Effector CD4-positive, alpha-beta T cell (primary cell): ENCODE data around the gene TENT4B.

ENCODE experiments used
- DNase-seq: peaks from one replicate; pipeline ENCODE4 v3.0.0-alpha.2; 2020

TENT4B gene

DNA sequence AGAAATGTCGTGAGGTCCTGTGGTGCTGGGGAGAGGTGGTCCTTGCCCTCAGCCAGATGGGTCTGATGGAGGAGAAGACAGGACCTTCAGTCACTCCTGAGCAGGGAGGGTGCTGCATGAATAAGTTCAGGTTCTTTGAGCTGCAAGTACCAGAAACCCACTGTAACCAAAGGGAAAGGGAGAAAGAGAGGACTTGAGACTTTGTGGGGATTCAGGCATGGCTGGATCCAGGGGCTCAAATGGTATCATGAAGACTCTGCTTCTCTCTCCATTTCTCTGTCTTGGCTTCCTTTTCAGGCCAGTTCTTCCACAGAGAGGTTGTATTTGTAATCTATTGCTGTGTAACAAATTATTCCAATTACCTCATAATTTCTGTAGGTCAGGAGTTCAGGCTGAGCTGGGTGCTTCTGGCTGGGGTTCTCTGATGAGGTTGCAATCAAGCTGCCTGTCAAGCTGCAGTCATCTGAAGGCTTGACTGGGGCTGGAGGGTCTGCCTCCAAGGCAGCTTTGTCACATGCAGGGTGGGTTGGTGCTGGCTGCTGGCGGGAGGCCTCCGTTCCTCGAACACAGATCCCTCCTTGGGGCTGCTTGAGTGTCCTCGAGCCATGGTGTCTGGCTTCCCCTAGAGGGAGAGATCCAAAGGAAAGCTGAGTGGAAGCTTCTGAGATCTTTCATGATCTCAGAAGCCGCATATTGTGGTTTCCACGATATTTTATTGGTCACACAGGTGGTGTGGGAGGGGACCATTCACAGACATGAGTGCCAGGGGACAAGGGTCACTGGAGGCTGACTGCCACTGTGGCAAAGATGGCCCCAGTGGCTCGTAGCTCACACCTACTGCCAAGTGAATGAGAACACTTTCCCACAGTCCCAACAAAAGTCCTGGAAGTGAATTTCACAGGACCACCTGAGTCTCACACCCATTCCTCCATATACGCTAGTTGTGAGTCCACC lies 107.4 kb downstream of the TENT4B start:
- DNase-seq: no peak

DNA sequence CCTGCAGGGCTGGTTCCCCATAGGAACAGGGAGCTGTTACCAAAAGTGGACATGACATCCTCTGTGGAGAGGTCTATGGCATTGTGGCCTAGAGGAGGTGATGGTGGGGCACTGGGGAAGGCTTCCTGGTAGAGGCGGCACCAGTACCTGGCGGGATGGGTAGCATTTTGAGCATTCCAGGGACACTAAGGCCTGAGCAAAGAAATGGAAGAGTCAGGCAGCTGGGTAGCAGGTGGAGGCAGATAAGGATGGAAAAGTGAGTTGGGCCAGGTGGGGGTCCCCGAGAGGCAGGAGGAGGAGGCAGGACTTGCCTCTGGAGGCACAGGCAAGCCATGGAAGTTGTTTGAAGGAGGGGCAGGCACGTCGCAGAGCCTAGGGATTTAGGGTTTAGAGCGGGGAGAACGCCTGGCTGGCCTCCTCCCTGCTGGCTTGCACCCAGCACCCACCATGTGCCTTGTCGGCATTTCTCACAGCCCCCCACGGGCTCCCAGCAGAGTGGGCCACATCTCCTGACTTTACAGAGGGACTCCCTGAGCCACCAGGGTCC lies 108.1 kb downstream of the TENT4B start:
- DNase-seq: no peak

DNA sequence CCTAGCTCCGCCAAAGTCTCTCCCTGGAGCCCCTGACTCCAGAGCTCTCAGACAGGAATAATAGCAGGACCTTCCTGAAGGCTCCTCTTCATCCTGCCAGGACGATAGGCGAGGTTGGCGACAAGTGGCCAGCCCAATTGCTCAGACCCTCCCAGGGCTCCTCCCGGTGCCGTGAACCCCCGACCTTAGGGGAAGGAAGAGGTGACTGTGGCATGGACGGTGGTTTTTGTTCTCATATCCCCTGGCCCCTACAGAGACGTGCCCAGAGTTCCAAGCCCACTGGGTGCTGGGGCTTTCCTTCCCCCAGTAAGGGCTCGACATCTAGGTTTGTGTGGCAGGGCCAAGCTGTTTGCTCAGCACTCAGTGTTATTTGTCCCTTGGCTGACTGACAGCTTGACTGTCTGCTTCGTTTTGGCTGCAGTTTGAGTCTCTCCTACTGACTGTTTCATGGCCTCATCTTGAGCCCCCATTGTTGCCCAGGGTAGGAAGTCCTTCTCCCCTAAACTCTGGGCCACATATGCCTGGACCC lies 108.7 kb downstream of the TENT4B start:
- no peak for DNase-seq

DNA sequence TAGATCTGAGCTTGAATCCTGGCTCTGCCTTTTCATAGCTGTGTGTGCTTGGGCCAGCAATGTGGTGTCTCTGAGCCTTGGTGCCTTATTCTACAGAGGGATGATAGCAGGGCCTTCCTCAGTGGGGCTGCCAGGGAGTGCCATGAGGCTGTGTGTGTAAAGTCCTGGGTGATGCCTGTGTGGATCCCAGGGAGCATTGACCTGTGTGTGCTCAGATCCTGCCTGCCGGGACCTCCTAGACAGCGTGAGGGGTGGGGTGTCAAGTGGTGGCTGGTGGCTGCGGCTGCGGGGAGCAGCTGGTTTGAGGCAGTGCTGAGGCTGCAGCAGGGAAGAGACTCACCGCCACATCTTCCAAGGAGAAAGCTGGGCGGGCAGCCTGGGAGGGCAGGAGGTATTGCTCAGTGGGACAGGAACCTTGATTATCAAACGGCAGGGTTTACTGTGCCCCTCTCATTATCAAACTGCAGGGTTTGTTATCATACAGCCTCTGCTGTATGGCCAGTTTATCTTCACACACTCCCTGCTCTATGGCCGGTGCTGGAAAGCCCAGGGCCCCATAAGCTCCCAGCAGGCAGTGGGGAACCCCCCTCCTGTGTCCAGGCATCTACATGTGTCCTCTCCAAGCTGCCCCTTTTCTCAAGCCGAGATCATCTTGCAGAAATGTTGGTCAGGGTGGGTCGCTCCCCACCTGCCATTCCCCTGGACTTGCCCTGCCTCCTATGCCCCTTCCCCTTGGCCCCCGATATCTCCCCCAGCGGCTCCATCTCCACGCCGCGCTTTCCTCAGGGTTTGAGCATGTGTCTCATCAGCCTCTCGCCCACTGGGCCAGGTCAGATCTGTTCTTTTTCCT lies 110.2 kb downstream of the TENT4B start:
- no peak for DNase-seq

DNA sequence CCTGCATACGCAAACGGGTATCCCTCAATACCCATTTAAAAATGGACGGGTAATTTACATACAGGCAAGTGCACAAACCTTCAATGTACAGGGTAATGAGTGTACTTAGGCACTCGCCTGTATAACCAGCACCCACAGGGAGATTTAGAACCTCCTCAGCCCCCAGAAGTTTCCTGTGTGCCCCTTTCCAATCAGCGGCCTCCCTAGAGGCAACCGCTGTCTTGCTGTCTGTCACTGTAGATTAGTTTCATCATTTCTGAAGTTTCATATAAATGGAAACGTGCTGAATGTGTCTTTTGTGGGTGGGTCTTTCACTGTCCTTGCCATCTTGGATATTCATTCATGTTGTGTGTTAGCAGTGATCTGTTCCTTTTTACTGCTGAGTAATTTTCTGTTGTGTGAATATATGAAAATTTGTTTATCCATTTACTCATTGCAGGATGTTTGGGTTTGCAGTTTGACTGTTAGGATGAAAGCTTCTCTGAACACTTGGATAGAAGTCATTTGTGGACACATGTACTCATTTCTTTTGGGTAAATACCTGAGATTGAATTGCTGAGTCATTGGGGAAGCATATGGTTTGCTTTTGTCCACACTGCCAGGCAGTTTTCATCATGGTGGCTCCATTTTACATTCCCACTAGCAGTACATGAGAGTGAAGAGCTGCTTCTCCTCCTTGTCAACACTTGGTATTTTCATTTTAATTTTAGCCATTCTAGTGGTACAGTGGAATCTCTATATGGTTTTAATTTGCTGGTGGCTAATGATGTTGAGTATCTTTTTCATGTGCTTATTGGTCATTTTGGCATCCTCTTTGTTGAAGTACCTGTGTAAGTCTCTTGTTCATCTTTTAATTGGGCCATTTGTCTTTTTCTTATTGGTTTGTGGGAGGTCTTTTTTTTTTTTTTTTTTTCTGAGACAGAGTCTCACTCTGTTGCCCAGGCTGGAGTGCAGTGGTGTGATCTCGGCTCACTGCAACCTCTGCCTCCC lies 111.1 kb downstream of the TENT4B start:
- DNase-seq: no peak

DNA sequence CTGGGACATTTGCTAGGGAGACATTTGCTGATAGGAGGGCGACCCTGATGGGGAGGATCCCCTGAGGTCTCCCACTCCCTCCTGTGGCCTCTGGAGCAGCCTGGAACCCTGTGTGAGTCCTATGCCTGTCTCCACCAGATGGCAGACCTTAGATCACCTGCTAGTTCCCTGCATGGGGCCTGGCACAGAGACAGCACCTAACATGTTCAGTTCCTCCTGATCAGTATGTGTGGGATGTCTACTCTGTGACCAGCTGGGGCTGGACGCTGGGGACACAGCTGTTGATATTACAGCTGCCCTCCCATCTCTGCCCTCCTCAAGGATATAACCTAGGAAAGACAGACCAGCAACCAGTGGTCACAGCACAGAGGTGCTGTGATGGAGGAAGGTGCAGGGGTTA lies 112.2 kb downstream of the TENT4B start:
- DNase-seq: peak; percentile 41

DNA sequence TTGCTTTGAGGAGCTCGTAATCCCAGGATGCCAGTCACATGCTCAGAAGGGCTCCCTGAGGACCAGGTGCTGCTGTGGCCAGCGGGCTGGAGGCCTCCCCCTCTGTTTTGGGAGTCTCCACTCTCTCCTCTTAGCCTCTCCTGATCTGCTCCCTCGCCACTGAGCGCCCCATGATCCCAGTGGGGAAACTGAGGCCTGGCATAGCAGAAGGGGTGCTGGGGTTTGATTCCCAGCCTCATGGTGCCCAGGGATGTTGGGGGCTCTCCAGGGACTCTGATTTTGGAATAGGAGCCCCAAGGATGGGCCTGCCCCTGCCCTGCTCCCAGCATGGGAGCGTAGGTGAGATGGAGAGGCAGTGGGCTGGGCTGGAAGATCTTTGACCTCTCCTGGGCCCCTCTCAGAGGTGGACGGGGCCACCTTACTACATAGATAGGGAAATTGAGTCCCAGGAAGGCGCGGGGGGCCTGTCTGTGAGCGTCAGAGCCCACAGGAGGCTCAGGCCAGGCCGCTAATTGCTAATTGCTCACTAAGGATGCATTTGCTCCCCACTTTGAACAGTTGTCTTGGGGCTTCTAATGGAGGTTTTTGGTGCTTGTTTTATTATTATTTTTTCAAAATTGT lies 112.7 kb downstream of the TENT4B start:
- no peak for DNase-seq

DNA sequence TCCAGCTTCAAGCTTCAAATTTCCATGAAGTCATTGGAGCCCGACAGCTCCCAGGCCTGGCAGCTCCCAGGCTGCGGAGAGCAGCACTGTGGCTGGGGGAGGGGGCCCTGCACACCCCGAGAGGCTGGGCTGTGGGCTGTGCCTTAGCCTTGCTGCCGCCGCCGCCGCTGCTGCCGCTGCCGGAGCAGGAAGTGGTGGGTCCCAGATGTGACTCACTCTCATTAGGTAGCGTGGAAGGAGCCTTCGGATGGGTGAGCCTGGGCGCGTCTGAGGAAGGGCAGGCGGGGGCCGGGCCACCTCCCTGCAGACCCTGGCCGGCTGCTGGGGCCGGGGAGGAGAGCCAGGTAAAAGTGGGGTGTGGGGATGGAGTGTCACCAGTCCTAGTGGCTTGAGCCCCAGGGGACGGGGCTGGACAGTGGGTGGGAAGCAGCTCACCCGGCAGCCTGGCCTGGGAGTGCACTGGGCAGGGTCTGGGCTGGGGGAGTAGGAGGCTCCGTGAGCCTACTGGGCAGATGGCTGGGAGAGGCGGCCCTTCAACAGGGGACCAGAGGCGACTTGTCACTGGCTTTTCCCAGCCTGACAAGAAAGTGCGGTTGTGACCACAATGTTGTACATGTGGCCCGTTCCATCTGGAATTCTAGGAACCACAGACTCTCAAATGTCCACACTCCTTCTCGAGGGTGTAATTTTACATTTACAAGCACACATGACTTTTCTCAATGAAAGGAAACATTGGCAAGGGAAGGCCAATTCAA lies 113.4 kb downstream of the TENT4B start, which contains the start of gene ADCY7:
ADCY7 (plus strand) TSS at position 215 of the 755 bp plus-strand sequence. CDS start 21,629 bp downstream, outside the sequence.
- peak; percentile 80 for DNase-seq

DNA sequence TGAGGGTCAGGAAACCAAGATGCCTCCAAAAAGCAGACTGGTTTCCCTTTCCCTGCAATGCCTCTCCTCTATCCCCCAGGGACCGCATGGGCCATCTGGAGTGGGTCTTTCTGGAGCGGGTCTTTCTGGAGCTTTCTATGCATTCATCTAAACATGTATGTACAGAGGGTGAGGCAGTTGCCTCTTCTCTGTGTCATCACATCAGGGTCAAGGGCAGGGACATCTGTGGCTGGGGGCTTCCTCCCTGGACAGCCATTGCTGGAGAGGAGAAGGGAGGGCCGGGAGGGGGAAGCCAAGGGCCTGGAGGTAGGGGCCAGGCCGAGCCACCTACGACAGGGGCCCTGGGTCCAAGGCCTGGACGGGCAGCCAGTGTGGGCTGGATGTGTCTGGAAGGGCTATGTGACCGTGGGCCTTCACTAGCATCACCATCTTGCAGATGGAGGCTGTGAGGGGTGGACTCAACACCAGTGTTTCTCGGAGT lies 114.1 kb downstream of the TENT4B start:
- no peak for DNase-seq

DNA sequence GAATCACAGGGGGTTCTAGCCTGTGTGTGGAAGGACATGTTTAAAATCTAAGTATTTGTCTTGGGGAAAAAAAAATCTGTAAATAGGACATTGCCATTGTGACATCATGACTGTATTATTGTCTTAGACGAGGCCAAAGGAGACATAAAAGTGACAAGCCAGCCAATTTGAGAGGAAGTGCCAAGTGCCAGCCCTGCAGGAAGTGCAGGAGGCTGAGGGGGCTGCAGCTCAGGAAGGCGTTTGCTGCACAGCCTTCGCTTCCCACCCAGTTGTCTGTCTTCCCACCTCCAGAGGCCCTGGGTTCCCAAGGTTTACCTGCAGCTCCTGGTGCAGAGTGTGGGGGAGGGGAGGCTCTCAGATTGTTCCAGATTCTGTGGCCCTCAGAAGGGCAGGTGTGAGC lies 114.5 kb downstream of the TENT4B start:
- DNase-seq: no peak

DNA sequence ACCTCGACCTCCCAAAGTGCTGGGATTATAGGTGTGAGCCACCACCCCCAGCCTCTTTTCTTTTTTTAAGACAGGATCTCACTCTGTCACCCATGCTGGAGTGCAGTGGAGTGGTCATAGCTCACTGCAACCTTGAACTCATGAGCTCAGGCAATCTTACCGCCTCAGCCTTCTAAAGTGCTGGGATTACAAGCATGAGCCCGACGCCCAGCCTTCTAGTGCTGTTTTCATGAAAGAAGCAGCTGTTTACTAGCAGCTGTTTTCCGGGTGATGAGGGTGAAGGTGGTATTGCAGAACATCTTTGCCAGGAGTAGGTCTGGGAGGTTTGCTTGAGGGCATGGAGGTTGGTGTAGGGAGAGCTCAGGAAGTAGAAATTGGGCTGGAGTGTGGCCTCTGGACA lies 115.2 kb downstream of the TENT4B start:
- no peak for DNase-seq

DNA sequence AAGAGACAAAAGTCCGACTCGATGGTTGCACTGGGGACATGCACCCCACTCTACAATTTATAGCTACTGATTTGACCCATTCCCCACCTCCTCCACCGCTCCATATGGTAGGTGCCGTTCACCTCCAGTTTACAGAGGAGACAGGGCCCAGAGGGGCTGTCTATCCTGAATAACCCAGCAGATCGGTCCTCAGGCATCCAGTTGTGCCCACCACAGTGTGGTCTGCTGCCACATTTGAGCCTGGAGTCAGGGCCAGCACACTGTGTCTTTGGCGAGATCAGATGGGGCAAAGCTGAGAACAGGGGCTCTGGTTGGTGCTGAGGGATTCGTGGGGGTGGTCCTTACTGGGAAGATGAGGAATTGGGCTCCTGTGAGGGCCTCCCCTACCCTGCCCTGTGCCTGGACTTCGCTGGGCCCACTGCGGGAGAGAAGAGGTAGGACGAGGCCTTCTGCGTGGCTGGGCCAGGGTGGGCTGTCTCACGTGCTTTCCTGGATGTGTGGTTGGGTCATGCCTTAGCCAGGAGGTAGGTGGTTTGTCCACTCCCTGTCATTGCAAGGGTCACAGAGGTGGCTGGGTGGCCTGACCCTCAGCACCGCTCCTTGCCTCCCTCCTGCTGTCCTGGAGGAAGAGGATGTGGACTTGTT lies 116.1 kb downstream of the TENT4B start:
- DNase-seq: no peak

DNA sequence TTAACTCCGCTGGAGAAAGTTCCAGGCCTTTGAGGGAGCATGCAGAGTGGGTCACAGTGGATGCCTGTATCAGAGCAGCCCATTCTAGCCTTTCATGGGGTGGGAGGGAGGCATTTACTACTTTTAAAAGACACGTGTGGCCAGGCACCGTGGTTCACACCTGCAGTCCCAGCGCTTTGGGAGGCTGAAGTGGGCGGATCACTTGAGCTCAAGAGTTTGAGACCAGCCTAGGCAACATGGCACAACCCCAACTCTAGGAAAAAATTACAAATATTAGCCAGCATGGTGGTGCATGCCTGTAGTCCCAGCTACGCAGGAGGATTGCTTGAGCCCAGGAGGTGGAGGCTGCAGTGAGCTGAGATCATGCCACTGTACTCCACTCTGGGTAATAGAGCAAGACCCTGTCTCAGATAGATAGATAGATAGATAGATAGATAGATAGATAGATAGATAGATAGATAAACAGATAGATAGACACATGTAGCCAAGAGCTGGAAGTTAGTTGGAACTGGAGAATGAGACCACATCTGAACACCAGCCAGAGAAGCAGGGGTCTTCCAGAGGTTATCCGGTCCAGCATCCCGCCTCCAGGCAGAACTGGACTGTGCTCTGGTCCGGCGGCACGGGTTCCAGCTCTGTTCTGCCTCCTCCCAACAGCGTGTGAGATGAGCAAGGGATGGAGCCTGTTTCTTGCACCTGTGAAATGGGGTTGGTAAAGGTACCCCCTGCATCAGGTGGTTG lies 116.8 kb downstream of the TENT4B start:
- DNase-seq: no peak

DNA sequence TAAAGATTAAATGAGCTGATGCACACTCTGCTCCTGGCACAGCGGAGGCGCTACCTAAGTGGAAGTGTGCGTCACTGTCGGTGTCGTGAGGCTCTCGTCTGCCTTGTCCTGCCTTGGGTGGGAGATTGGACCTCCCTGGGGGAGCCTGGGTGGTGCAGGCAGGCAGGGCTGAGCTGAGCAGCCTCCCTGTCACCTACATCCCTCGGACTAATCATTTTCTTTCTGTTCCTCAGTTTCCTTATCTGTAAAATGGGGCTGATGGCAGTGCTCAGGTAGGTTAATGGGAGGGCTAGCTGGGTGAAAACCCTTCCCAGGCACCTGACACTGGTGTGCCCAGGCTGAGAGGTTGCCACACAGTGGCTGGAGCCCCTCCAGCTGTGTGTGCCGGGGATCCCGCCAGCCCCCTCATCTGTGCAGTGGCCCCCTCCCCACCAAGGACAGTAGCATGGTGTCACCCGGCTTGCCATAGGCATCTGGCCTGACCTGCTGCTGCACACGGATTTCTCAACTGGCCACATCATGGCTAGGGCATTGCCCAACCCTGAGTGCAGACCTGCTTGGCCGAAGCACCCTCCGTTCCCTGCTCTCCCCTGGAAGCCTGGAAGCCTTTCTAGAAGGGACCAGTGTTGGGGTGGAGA lies 117.5 kb downstream of the TENT4B start:
- no peak for DNase-seq

DNA sequence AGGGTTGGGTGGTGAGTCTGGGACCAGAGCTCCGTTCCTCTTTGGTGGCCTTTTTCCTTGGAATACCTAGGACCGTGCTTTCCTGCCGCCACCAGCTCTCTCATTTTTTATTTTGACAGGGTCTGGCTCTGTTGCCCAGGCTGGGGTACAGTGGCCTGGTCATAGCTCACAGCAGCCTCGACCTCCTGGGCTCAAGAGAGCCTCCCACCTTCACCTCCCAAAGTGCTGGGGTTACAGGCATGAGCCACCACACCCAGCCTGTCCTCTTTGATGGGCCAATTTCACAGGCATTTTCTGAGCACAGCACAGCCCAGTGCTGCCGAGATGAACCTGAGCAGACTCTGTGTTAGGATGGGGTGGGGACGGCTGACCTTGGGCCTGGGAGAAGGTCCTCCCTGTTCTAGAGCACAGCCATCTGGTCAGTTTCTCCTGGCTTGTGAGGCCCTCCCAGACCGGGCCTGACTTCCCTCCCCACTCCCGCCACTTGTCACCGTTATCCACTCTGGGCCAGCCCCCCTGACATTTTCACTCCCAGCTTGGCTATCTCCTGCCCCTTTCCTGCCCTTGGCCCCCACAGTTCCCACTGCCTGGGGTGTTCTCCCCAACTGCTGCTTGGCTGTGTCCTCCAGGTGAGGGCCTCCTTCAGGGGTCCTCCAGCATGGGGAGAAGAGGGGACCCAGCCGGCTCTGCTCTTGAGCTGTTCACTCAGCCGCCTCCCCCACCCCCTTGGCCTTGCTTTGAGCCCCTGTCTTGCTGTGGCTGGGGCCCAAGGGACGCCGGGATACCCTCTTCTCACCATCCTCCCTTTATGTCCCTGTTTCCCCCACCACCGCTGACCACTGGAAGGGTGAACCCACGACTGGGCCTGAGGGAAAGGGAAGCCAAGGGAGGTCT lies 118.3 kb downstream of the TENT4B start:
- no peak for DNase-seq

DNA sequence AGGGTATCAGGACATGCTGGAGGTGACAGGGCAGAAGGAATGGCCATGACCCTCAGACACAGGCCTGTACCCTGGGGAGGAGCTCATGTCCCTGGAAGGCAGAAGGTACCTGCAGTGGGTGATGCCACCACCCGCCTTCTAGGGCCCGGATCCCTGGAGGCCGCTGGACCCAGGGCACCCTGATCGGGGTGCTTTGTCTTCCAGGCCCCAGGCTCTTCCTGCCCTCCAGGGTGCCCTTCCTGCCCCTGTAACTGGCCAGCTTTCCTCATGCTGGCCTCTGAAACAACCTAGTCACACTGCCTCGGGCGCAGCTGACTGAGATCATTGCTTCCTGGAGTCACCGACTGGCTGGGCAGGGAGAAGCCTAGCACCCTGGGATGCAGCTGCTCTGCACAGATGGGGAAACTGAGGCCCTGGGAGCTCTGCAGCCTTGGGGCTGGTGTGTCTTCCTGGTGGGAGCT lies 119.0 kb downstream of the TENT4B start:
- no peak for DNase-seq

DNA sequence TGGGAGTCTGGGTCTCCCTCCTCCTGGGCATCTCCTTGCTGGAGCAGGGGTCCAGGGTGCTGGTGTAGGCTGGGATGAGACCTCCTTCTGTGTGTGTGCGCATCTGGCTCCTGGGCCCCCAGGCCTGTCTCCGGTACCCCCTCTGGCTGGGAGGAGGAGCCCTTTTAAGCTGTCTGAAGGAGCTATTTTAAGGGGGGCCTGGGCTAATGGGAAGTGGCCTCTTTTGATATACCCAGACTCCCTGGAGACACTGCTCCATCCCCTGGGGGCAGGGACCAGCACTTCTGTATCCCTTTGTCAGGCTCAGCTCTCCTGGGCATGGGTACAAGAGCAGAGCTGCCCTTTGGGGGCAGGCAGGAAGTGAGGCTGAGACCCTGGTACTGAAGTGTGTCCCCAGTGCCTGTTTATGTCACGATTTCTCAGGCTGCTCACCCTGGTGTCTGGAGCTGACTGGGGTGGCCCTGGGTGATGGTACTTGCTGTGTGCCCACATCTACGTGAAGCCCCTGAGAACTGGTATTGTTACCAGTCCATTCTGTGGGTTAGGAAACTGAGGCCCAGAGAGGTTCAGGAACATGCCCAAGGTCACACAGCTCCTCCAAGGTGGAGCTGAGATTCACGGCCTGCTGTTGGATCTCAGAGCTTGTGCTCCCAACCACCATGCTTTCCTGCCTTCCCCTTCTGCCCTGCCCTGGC lies 119.7 kb downstream of the TENT4B start:
- no peak for DNase-seq
